ENCODE data around the gene RPA3.

RPA3 gene

GRCh38 chr7:7620644-7621210 lies 97.7 kb downstream of the RPA3 start:
- H3K36me3 ChIP-seq (ENCODE audit: insufficient read depth, low read length), result no peaks in the 10 kb centered on the region
- no peak overlapping the region for H3K4me3 ChIP-seq (ENCODE audit: low read depth, low read length, poor library complexity, severe bottlenecking)
- no peaks in the 10 kb centered on the region for H3K9me2 ChIP-seq (ENCODE audit: low read depth, low read length)
- no peaks in the 10 kb centered on the region for H3K27me3 ChIP-seq (ENCODE audit: insufficient read depth, low read length)
- TF ChIP-seq EZH2 (IDR thresholded peaks at IDR 0.05; ENCODE audit: borderline replicate concordance, low read length), result no peak
- TF ChIP-seq, protein P1, sequence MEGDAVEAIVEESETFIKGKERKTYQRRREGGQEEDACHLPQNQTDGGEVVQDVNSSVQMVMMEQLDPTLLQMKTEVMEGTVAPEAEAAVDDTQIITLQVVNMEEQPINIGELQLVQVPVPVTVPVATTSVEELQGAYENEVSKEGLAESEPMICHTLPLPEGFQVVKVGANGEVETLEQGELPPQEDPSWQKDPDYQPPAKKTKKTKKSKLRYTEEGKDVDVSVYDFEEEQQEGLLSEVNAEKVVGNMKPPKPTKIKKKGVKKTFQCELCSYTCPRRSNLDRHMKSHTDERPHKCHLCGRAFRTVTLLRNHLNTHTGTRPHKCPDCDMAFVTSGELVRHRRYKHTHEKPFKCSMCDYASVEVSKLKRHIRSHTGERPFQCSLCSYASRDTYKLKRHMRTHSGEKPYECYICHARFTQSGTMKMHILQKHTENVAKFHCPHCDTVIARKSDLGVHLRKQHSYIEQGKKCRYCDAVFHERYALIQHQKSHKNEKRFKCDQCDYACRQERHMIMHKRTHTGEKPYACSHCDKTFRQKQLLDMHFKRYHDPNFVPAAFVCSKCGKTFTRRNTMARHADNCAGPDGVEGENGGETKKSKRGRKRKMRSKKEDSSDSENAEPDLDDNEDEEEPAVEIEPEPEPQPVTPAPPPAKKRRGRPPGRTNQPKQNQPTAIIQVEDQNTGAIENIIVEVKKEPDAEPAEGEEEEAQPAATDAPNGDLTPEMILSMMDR (IDR thresholded peaks at IDR 0.05; ENCODE audit: low read length), result no peak
- no peak overlapping the region for H3K27ac ChIP-seq (ENCODE audit: low read depth, low read length, poor library complexity, severe bottlenecking)
- H2AFZ ChIP-seq (ENCODE audit: low read length), result no peak overlapping the region
- no peak overlapping the region for H3K4me2 ChIP-seq (ENCODE audit: low read length)
- H3K79me2 ChIP-seq (ENCODE audit: insufficient read depth, low read length), result no peaks in the 10 kb centered on the region
- H4K20me1 ChIP-seq (ENCODE audit: insufficient read depth, low read length), result no peaks in the 10 kb centered on the region
- no peak overlapping the region for H3K9ac ChIP-seq (ENCODE audit: low read length)
- H3K4me1 ChIP-seq (ENCODE audit: insufficient read depth, low read length, severe bottlenecking), result no peaks in the 10 kb centered on the region
- no peaks in the 10 kb centered on the region for H3F3A ChIP-seq (ENCODE audit: insufficient read depth, low read length)
- H3K9me3 ChIP-seq (ENCODE audit: low read length), result no peaks in the 10 kb centered on the region

DNA sequence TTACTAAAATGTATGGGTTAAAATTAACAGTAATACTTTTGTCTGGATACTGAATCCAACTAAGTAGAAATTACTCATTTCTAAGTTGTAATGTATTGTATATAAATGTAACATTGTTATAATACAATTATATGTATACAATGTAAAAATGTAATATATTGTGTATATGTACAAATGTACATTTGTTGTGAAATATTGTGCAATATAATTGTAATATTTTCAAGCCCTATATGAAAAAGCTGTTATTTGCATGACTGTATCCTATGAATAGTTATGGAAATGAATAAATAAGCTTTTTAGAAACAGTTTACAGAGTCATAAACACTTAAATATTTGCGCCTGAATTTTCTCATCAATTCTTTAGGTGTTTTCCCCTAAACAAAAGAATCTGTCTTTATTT lies 98.2 kb downstream of the RPA3 start:
- Histone ChIP-seq H3K4me3 (ENCODE audit: low read depth, low read length, poor library complexity, severe bottlenecking) (no peak overlapping the region), H3K9me2 (ENCODE audit: low read depth, low read length) (no peaks in the 10 kb centered on the region), H3K27ac (ENCODE audit: low read depth, low read length, poor library complexity, severe bottlenecking) (no peak overlapping the region), H3K9ac (ENCODE audit: low read length) (no peak overlapping the region), H3K27me3 (ENCODE audit: insufficient read depth, low read length) (no peaks in the 10 kb centered on the region), H3K9me3 (ENCODE audit: low read length) (no peaks in the 10 kb centered on the region), H3K79me2 (ENCODE audit: insufficient read depth, low read length) (no peaks in the 10 kb centered on the region), H3F3A (ENCODE audit: insufficient read depth, low read length) (no peaks in the 10 kb centered on the region), H4K20me1 (ENCODE audit: insufficient read depth, low read length) (no peaks in the 10 kb centered on the region), H3K36me3 (ENCODE audit: insufficient read depth, low read length) (no peaks in the 10 kb centered on the region), H3K4me1 (ENCODE audit: insufficient read depth, low read length, severe bottlenecking) (no peaks in the 10 kb centered on the region), H2AFZ (ENCODE audit: low read length) (no peak overlapping the region), H3K4me2 (ENCODE audit: low read length) (no peak overlapping the region)
- TF ChIP-seq, protein P1 (IDR thresholded peaks at IDR 0.05; ENCODE audit: low read length), result no peak
- no peak for TF ChIP-seq EZH2 (IDR thresholded peaks at IDR 0.05; ENCODE audit: borderline replicate concordance, low read length)

GRCh38 chr7:7618410-7618809 lies 100.0 kb downstream of the RPA3 start:
- H3K9me3 ChIP-seq (ENCODE audit: low read length), result no peaks in the 10 kb centered on the region
- no peaks in the 10 kb centered on the region for H4K20me1 ChIP-seq (ENCODE audit: insufficient read depth, low read length)
- H2AFZ ChIP-seq (ENCODE audit: low read length), result no peak overlapping the region
- no peaks in the 10 kb centered on the region for H3K4me1 ChIP-seq (ENCODE audit: insufficient read depth, low read length, severe bottlenecking)
- H3K79me2 ChIP-seq (ENCODE audit: insufficient read depth, low read length), result no peaks in the 10 kb centered on the region
- no peak overlapping the region for H3K9ac ChIP-seq (ENCODE audit: low read length)
- H3K36me3 ChIP-seq (ENCODE audit: insufficient read depth, low read length), result no peaks in the 10 kb centered on the region
- H3K4me3 ChIP-seq (ENCODE audit: low read depth, low read length, poor library complexity, severe bottlenecking), result no peak overlapping the region
- H3K9me2 ChIP-seq (ENCODE audit: low read depth, low read length), result no peaks in the 10 kb centered on the region
- H3K27me3 ChIP-seq (ENCODE audit: insufficient read depth, low read length), result no peaks in the 10 kb centered on the region
- no peak overlapping the region for H3K4me2 ChIP-seq (ENCODE audit: low read length)
- no peaks in the 10 kb centered on the region for H3F3A ChIP-seq (ENCODE audit: insufficient read depth, low read length)
- TF ChIP-seq, protein P1 (IDR thresholded peaks at IDR 0.05; ENCODE audit: low read length), result no peak
- TF ChIP-seq EZH2 (IDR thresholded peaks at IDR 0.05; ENCODE audit: borderline replicate concordance, low read length), result no peak
- H3K27ac ChIP-seq (ENCODE audit: low read depth, low read length, poor library complexity, severe bottlenecking), result no peak overlapping the region

Measured in OCI-LY1 (cell line).